NCI-H446 (cell line): ENCODE data around the gene SYNE3.

Source experiments
- DNase-seq, 2 experiments: peaks; one replicate each; lab custom pipeline; 2025; lab: John Stamatoyannopoulos, UW

The SYNE3 gene

GRCh38 chr14:95516554-95517181, at the start of gene SYNE3:
Gene SYNE3 (minus strand): TSS chr14:95516650. CDS start chr14:95475821, 40,829 bp downstream.
- no peak for DNase-seq

- peak in 1 of 2 experiments; percentile 28 for DNase-seq
Measured at GRCh38 chr14:95564060-95564459, 47.6 kb upstream of the SYNE3 start.

- no peak for DNase-seq
Measured at GRCh38 chr14:95562892-95563685, 46.6 kb upstream of the SYNE3 start.

GRCh38 chr14:95561001-95561412, 44.6 kb upstream of the SYNE3 start:
- DNase-seq: peak; percentile 68 to 82

- DNase-seq: no peak
Measured at GRCh38 chr14:95559203-95559602, 42.8 kb upstream of the SYNE3 start.

- DNase-seq: no peak
Measured at GRCh38 chr14:95557832-95558231, 41.4 kb upstream of the SYNE3 start.

GRCh38 chr14:95557291-95557690, 40.8 kb upstream of the SYNE3 start:
- DNase-seq: no peak

- no peak for DNase-seq
Measured at GRCh38 chr14:95555053-95555452, 38.6 kb upstream of the SYNE3 start.

- no peak for DNase-seq
Measured at GRCh38 chr14:95553141-95553540, 36.7 kb upstream of the SYNE3 start.

- DNase-seq: no peak
Measured at GRCh38 chr14:95551435-95551834, 35.0 kb upstream of the SYNE3 start.

GRCh38 chr14:95549656-95550585, 33.5 kb upstream of the SYNE3 start:
- DNase-seq: no peak

- no peak for DNase-seq
Measured at GRCh38 chr14:95548328-95548929, 32.0 kb upstream of the SYNE3 start.

- no peak for DNase-seq
Measured at GRCh38 chr14:95547626-95548327, 31.3 kb upstream of the SYNE3 start.

GRCh38 chr14:95547272-95547625, 30.8 kb upstream of the SYNE3 start:
- DNase-seq: no peak

GRCh38 chr14:95545515-95546168, 29.2 kb upstream of the SYNE3 start:
- no peak for DNase-seq

- no peak for DNase-seq
Measured at GRCh38 chr14:95544588-95544987, 28.1 kb upstream of the SYNE3 start.

- no peak for DNase-seq
Measured at GRCh38 chr14:95543021-95543420, 26.6 kb upstream of the SYNE3 start.

- no peak for DNase-seq
Measured at GRCh38 chr14:95541932-95542930, 25.8 kb upstream of the SYNE3 start.

GRCh38 chr14:95541346-95541745, 24.9 kb upstream of the SYNE3 start:
- DNase-seq: no peak
